ENCODE measurements around the gene KCNH2. TPM values are rescaled to one million over a fixed set of nuclear protein-coding genes. Genes with fewer than 3 reads are reported as not detected.

Gene KCNH2
- total RNA-seq, 4 donors from 2014 or later, result 0.22 TPM; not detected in 3

DNA sequence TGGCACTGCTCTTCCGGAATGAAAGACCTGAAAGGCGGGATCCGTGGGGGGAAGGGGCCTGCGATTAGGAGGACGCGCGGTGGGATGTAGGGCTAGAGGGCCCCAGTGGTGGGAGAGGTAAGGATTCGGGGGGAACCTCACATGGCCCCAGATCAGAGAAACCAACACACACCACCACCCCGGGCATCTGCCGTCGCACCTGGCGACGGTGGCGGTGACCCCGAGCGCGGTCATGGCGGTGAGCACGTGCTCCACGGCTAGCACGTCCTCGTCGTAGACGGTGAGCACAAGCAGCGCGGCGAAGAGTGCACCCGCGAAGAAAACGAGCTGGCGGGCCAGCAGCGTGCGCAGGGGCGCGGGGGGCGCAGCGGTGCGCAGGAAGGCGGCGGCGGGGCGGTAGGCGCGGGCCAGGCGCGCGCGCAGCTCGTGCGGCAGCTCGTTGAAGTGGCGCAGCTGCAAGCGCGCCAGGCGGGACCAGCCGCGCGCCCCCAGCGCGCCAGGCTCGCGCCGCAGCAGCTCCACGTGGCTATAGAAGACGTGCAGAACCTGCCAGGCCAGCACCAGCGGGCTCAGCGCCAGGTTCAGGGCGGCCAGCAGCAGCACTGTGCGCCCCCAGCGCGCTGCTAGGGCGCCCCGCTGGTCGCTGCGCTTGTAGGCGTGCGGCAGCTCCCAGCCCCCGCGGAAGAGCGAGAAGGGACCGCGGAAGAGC is 40.5 kb upstream of the KCNH2 start:
- TF ChIP-seq CTCF (IDR thresholded peaks at IDR 0.05; ENCODE audit: low read depth), result no peak

DNA sequence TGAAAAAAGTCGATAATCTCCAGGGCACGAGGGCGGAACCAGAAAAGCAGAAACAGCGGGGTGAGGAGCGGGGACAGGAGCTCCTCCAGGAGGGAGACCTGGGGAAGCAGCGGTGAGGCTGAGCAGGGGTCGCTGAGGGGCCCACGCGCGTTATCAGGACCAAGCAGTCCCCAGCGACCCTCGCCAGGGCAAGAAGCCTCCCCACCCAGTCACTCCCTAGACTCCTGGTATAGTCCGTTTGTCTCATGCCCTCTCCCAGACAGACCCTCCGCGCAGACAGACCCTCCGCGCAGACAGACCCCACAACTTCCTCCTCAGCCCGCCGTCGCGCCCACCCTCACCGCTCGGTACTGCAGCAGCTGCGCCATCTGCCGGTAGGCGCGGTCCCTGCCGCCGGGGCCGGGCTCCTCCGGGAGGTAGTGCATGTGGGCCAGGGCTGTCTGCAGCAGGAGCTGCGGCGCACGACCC is 39.9 kb upstream of the KCNH2 start:
- no peak for TF ChIP-seq CTCF (IDR thresholded peaks at IDR 0.05; ENCODE audit: low read depth)

- TF ChIP-seq CTCF (IDR thresholded peaks at IDR 0.05; ENCODE audit: low read depth), result no peak
These were observed 39.3 kb upstream of the KCNH2 start for GRCh38 chr7:151017370-151017952.

GRCh38 chr7:151016942-151017341 is 38.8 kb upstream of the KCNH2 start:
- TF ChIP-seq CTCF (IDR thresholded peaks at IDR 0.05; ENCODE audit: low read depth), result no peak

DNA sequence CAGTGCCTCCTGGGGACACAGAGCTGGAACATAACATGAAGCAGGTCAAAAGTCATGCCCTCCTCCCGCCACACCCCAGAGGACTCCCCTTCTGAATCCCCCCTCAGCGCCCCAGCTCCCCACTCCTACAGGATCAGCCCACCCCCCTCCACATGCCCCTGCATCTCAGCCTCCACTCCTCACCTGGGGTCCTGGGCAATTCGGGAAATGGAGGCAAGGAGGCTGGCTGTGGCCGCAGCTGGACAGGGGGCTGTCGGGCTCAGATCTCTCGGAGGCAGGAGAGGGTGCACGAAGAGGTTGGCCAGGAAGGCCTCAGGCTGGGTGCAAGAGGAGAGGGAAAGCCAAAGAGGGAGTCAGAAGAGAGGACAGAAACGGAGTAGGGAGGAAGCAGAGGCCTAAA is 38.4 kb upstream of the KCNH2 start:
- no peak for TF ChIP-seq CTCF (IDR thresholded peaks at IDR 0.05; ENCODE audit: low read depth)

GRCh38 chr7:151015967-151016366 is 37.8 kb upstream of the KCNH2 start:
- no peak for TF ChIP-seq CTCF (IDR thresholded peaks at IDR 0.05; ENCODE audit: low read depth)

DNA sequence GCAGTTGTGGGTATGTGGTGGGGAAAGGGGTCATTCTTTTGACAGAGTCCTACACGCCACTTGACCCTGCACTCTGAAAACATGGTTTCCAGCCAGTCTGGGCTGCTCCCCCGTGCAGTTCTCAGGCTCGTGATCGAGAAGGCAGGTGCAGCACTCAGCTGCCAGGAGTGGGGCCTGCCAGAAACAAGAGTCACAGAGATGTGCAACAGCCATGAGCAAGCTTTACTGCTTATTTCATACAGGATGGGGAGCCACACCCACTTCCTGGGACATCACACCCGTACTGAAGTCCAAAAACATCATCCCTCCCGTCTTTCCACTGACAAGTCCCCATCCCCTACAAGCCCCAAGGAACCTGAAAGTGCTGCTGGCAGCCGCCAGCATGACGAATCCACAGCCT is 36.8 kb upstream of the KCNH2 start:
- no peak for TF ChIP-seq CTCF (IDR thresholded peaks at IDR 0.05; ENCODE audit: low read depth)

All from subcutaneous adipose tissue (tissue), 4 donors.